Ovary (tissue), 9 donors: Measurements from ENCODE around the gene ADCY9. TPM values are rescaled to one million over a fixed set of nuclear protein-coding genes. Genes with fewer than 3 reads are reported as not detected.

Experiments
- DNase-seq, 5 donors: peaks; one replicate each; pipeline ENCODE4 v3.0.0-alpha.2; 2019 to 2020
- H3K27ac ChIP-seq, 2 donors: fragments of 200-600 bp; one replicate each; pipeline versions ENCODE4 v1.5.1 to v1.8.0; 2019 to 2022
- H3K27me3 ChIP-seq: fragments of 200-600 bp; one replicate; pipeline ENCODE4 v1.8.0; 2022
- H3K36me3 ChIP-seq: fragments of 200-600 bp; sonication (generic); one replicate; pipeline ENCODE4 v1.5.1; 2019
- H3K4me1 ChIP-seq: one replicate; pipeline ENCODE4 v1.8.1; 2013; ENCODE audit warnings: mild to moderate bottlenecking, moderate library complexity; ENCODE audit not compliant: insufficient read depth
- H3K4me3 ChIP-seq: fragments of 200-600 bp; sonication (generic); one replicate; pipeline ENCODE4 v1.5.1; 2017
- H3K9me3 ChIP-seq, 2 donors: fragments of 200-600 bp in 1 of 2; sonication (generic) in 1 of 2; one replicate each; pipeline versions ENCODE4 v1.5.1 to v1.8.1; 2013 to 2019; ENCODE audit warnings: mild to moderate bottlenecking in 1 of 2, moderate library complexity in 1 of 2
- EP300 ChIP-seq: sonication (generic); formaldehyde crosslinking; IDR thresholded peaks from one replicate; pipeline ENCODE4 v1.6.1; 2017; ENCODE audit warnings: antibody characterized with exemption
- POLR2A ChIP-seq: fragments of 450-650 bp; IDR thresholded peaks from one replicate; pipeline ENCODE4 v1.6.1; 2017; ENCODE audit warnings: antibody characterized with exemption, mild to moderate bottlenecking, moderate library complexity
- WGBS, 3 donors: extraction: QIAGEN DNeasy Blood & Tissue Kit in 1 of 3; methylation state at CpG; one replicate each; pipeline versions ENCODE4 v1.1.5 to v1.1.7; 2013 to 2017; 5-methylcytosine and 5-hydroxymethylcytosine counted together
- intact Hi-C, 4 donors: fragments of 100-400 bp; cut with DNase I; formaldehyde crosslinking; loops; one replicate each; pipeline versions ENCODE4 v1.11.0 to v1.15.1; 2022 to 2023
- polyA plus RNA-seq, 2 donors: library from polyadenylated mRNA; stranded (reverse); fragments of 200-250 nt in 1 of 2; fragments of 350-450 nt in 1 of 2; fragmentation: Illumina TruSeq in 1 of 2; extraction: RNeasy Lipid Tissue Mini Kit (QIAGEN cat#74804) in 1 of 2; gene quantifications; one replicate each; pipeline ENCODE4 v1.2.3, GENCODE V29; 2013 to 2014
- total RNA-seq, 7 donors: library from RNA; depleted of rRNA in 2 of 7; stranded (reverse); fragments of >200 nt in 2 of 7; fragmentation: NEBNext Ultra II Directional in 3 of 7; extraction: Animal tissue kit (Norgen Biotek cat#: 25700) in 3 of 7; gene quantifications; one replicate each; pipeline versions ENCODE4 v1.1.0 to v1.2.4, GENCODE V29; 2016 to 2023
- TF ChIP-seq, protein P1 (sequence below), 3 donors: fragments of 450-650 bp in 2 of 3; fragments of 200-600 bp in 1 of 3; IDR thresholded peaks; one replicate each; pipeline versions ENCODE4 v1.5.1 to v1.8.0; 2016 to 2022; ENCODE audit warnings: antibody characterized with exemption in 3 of 3, mild to moderate bottlenecking in 1 of 3
- donor health status: DM: no; HTN: no; CAD: no; lungs with moderate emphysema.
- donor health status: DM: no; HTN: no; CAD: no.
- donor health status: Bipolar disorder and iron deficiency.
- donor health status: DM: yes; HTN: yes; CAD: no.
- donor health status: DM: no; HTN: no; CAD: no.
- donor health status: DM: yes; HTN: yes; CAD: no.

Gene ADCY9
- total and polyA plus RNA-seq, 9 donors, result 10.7 to 31.3 (median 23.3) TPM

DNA sequence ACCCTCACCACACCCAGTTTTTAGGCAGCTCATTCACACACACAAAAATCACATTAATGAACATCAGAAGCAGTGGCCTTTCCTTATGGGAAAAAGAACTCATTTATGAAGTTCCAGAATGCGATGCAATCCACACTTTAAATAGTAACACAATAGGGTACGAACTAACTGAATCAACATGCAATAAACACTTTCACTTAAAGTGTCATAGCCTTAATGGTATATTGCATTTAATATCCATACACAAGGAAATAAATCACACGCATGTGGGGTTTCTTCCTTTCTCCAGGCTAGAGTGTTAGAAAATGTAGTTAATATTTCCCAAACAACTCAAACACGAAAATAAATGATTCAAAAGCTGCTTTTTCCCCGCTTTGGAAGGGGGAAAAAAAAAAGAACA is 19.7 kb downstream of the ADCY9 start:
- no peak for DNase-seq
- 69 to 74% (median 72%) methylated on average over 5 of the region's 5 CpGs for WGBS, 3 donors
- Histone ChIP-seq H3K9me3 (no peaks in the 10 kb centered on the region), H3K4me3 (no peak overlapping the region), H3K36me3 (no peaks in the 10 kb centered on the region), H3K27me3 (no peaks in the 10 kb centered on the region), H3K4me1 (no peaks in the 10 kb centered on the region), H3K27ac (no peak overlapping the region)
- TF ChIP-seq EP300, result no peak
- TF ChIP-seq POLR2A, result no peak
- TF ChIP-seq, protein P1, sequence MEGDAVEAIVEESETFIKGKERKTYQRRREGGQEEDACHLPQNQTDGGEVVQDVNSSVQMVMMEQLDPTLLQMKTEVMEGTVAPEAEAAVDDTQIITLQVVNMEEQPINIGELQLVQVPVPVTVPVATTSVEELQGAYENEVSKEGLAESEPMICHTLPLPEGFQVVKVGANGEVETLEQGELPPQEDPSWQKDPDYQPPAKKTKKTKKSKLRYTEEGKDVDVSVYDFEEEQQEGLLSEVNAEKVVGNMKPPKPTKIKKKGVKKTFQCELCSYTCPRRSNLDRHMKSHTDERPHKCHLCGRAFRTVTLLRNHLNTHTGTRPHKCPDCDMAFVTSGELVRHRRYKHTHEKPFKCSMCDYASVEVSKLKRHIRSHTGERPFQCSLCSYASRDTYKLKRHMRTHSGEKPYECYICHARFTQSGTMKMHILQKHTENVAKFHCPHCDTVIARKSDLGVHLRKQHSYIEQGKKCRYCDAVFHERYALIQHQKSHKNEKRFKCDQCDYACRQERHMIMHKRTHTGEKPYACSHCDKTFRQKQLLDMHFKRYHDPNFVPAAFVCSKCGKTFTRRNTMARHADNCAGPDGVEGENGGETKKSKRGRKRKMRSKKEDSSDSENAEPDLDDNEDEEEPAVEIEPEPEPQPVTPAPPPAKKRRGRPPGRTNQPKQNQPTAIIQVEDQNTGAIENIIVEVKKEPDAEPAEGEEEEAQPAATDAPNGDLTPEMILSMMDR (IDR thresholded peaks at IDR 0.05), result no peak
- intact Hi-C loops, result no loop called here

DNA sequence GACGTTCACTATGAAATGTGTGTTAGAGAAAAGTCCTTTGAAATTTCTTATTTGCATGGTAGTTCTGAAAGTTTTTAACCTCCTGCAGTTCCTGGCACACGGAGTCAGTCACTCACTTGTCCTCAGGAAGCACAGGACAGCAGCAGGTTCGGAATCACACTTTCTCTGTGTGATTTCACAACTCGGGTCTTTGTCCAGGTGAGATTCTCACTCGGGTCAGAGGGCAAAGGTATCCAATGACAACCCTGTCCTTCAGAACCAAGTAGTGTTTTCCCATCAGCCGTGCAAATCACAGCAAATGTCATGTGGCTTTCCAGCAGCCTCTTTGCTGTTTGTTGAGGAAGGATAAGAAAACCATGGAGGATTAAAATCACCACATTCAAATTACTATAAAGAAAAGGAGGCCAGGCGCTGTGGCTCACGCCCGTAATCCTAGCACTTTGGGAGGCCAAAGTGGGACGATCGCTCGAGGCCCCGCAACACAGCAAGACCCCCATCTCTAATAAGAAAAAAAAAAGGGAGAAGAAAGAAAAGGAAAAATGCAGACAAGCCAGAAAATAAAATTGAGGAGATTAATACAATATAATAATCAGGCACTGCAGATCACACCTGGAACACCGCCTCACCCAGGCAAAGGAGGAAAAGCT is 22.0 kb downstream of the ADCY9 start:
- Histone ChIP-seq H3K9me3 (no peaks in the 10 kb centered on the region), H3K4me3 (no peak overlapping the region), H3K36me3 (no peaks in the 10 kb centered on the region), H3K4me1 (peaks cover 3% of the 10 kb centered on the region), H3K27ac (no peak overlapping the region), H3K27me3 (no peaks in the 10 kb centered on the region)
- no peak for TF ChIP-seq EP300
- TF ChIP-seq, protein P1 (IDR thresholded peaks at IDR 0.05), result no peak
- intact Hi-C loops, result no loop called here
- WGBS, 3 donors, result 76 to 84% (median 79%) methylated on average over 14 of the region's 14 CpGs
- DNase-seq, result no peak

DNA sequence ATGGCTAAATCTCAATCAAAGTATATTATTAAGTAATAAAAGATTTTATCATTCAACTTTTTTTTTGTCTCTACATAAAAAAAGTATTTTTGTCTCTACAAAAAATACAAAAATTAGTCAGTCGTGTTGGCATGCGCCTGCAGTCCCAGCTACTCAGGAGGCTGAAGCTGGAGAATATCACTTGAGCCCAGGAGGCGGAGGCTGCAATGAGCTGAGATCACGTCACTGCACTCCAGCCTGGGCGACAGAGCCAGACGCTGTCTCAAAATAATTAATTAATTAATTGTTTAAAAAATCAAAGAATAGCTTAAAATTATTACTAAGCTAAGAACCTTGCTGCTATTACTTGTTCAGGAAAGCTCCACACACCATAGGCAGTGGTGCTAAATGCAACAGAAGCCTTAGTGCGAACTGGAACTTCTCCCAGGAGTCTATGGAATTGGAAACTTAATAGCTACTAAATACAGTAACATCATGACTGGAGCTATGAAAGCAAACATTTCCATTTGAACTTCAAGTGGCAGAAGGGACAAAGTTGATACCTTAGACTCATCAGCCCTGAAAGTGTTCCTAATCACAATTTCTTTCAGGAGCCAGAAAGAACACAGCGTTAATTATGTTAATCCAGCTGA is 22.6 kb downstream of the ADCY9 start:
- no peak overlapping the region for H3K4me3 ChIP-seq
- TF ChIP-seq EP300, result no peak
- H3K4me1 ChIP-seq, result peaks cover 3% of the 10 kb centered on the region
- 61 to 75% (median 65%) methylated on average over 8 of the region's 8 CpGs for WGBS, 3 donors
- no peak overlapping the region for H3K27ac ChIP-seq
- H3K9me3 ChIP-seq, result no peaks in the 10 kb centered on the region
- no peaks in the 10 kb centered on the region for H3K27me3 ChIP-seq
- intact Hi-C loops, result no loop called here
- H3K36me3 ChIP-seq, result no peaks in the 10 kb centered on the region
- DNase-seq, result no peak

DNA sequence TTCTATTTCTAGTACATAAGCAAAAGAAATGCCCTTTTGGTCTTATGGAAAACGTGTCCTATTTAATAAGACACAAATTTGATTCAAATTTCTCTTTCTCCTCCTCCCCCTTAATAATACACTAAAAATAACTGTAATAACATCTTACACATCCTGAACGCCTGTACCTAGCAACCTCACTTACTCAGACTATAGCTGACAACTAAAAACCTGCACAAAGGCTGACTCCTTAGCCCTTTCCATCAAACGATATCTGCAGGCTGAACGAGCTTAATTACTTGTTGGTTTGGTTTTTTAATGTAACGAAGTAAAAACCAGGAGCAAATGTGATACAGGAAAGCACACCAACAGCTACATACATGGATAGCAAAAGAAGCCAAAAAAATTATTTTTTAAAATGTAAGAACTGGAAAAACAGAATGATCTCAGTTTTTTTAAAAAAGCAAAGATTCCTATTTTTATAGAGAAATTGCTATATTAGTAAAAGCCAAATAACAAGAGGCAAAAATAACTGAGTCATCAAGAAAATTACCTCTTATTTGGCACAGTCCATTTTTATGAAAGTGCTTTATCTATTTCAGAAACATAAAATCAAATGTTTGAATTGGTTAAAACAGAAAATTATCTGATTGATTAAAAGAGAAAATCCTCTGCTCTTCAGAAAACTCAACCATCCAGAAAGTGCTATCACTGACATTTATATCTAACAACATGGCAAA is 23.5 kb downstream of the ADCY9 start:
- no peaks in the 10 kb centered on the region for H3K9me3 ChIP-seq
- H3K27ac ChIP-seq, result no peak overlapping the region
- 66 to 77% (median 69%) methylated on average over 5 of the region's 5 CpGs for WGBS, 3 donors
- intact Hi-C loops, result no loop called here
- no peak for DNase-seq
- no peaks in the 10 kb centered on the region for H3K36me3 ChIP-seq
- TF ChIP-seq EP300 (no peak), POLR2A (no peak)
- TF ChIP-seq, protein P1 (IDR thresholded peaks at IDR 0.05), result no peak
- no peaks in the 10 kb centered on the region for H3K27me3 ChIP-seq
- H3K4me1 ChIP-seq, result peaks cover 3% of the 10 kb centered on the region
- H3K4me3 ChIP-seq, result no peak overlapping the region
